Measurements from ENCODE around the gene CAP2. TPM values are rescaled to one million over a fixed set of nuclear protein-coding genes. Genes with fewer than 3 reads are reported as not detected.
A peak's percentile ranks its signal among the peaks of the same experiment; 100 is the strongest.

CAP2 gene, protein sequence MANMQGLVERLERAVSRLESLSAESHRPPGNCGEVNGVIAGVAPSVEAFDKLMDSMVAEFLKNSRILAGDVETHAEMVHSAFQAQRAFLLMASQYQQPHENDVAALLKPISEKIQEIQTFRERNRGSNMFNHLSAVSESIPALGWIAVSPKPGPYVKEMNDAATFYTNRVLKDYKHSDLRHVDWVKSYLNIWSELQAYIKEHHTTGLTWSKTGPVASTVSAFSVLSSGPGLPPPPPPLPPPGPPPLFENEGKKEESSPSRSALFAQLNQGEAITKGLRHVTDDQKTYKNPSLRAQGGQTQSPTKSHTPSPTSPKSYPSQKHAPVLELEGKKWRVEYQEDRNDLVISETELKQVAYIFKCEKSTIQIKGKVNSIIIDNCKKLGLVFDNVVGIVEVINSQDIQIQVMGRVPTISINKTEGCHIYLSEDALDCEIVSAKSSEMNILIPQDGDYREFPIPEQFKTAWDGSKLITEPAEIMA
- total RNA-seq (2.6 and 8.6 TPM in 2 replicates), polyA plus RNA-seq (23.4 and 38.1 TPM in 2 replicates), polyA minus RNA-seq (ENCODE audit: low replicate concordance) (8.3 and 16.3 TPM in 2 replicates)
- polyA plus RNA-seq (2012), result 12.1 and 18.6 TPM in 2 replicates

- no peaks in the 10 kb centered on the region for H4K20me1 ChIP-seq (ENCODE audit: control insufficient read depth, extremely low read depth, insufficient read depth, low read length)
- H3K4me3 ChIP-seq (replicated peaks in 1 of 4; ENCODE audit: control extremely low read depth in 1 of 4, insufficient read depth in 1 of 4, low read depth in 3 of 4, low read length in 4 of 4), result peak within 1 kb of the TSS; percentile 75 to 80 (median 76)
- no peaks in the 10 kb centered on the region for H3K9me3 ChIP-seq (ENCODE audit: control insufficient read depth, insufficient read depth, low read depth, low read length)
- no peaks in the 10 kb centered on the region for H3K36me3 ChIP-seq (ENCODE audit: control insufficient read depth, insufficient read depth, low read length)
- peaks cover 6% of the 10 kb centered on the region for H3K4me1 ChIP-seq (ENCODE audit: control insufficient read depth, extremely low read depth, insufficient read depth, low read length)
- DNase-seq (ENCODE audit: low read depth in 2 of 2), result peak; percentile 40 to 80
- H3K27me3 ChIP-seq (ENCODE audit: control insufficient read depth, insufficient read depth, low read length), result no peaks in the 10 kb centered on the region
- H3K4me2 ChIP-seq (ENCODE audit: extremely low read depth, insufficient read depth, low read length), result peak within 1 kb of the TSS; percentile 86
- no peak for TF ChIP-seq EZH2 (IDR thresholded peaks at IDR 0.05; ENCODE audit: low read length, missing control alignments)
- TF ChIP-seq, protein P1, sequence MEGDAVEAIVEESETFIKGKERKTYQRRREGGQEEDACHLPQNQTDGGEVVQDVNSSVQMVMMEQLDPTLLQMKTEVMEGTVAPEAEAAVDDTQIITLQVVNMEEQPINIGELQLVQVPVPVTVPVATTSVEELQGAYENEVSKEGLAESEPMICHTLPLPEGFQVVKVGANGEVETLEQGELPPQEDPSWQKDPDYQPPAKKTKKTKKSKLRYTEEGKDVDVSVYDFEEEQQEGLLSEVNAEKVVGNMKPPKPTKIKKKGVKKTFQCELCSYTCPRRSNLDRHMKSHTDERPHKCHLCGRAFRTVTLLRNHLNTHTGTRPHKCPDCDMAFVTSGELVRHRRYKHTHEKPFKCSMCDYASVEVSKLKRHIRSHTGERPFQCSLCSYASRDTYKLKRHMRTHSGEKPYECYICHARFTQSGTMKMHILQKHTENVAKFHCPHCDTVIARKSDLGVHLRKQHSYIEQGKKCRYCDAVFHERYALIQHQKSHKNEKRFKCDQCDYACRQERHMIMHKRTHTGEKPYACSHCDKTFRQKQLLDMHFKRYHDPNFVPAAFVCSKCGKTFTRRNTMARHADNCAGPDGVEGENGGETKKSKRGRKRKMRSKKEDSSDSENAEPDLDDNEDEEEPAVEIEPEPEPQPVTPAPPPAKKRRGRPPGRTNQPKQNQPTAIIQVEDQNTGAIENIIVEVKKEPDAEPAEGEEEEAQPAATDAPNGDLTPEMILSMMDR (conservative IDR thresholded peaks at IDR 0.05 in 1 of 2, IDR thresholded peaks at IDR 0.05 in 1 of 2; ENCODE audit: low read depth in 1 of 2, low read length in 2 of 2), result no peak
- H3K9ac ChIP-seq (ENCODE audit: insufficient read depth, low read length), result peak within 1 kb of the TSS; percentile 53
- H2AFZ ChIP-seq (ENCODE audit: low read length), result peak within 1 kb of the TSS; percentile 78
- peak within 1 kb of the TSS; percentile 69 for H3K27ac ChIP-seq (ENCODE audit: insufficient read depth, low read length)
- H3K79me2 ChIP-seq (ENCODE audit: control insufficient read depth, insufficient read depth, low read length), result peaks cover 2% of the 10 kb centered on the region
These were observed at the start of gene CAP2 for GRCh38 chr6:17392978-17393891. TSS of gene CAP2 (plus strand) at chr6:17393595. CDS start at chr6:17421556, 27,961 bp downstream.

DNA sequence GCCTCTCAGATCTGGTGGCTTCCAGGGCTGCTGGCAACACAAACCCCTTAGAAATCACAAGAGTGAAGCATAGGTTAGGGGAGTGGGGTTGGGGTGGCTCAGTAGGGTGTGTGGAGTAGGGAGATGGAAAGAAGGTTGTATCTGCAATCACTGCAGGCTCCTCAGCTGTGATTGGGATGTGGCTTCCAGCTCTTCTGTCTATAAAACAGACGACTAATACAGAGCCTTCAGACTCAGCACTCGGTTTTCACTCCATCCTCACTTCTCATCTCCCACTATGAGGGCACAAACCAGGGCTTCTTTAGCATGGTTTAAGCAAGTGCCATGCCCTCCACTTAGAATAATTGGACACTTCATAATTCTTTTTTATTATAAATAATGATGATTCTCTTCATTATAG, 46.4 kb upstream of the CAP2 start:
- no peak overlapping the region for H3K9ac ChIP-seq (ENCODE audit: insufficient read depth, low read length)
- no peak for DNase-seq (ENCODE audit: low read depth in 2 of 2)

More for the DNA sequence above, 46.4 kb upstream of the CAP2 start:
- H3K4me2 ChIP-seq (ENCODE audit: extremely low read depth, insufficient read depth, low read length), result no peak overlapping the region
- H3K27me3 ChIP-seq (ENCODE audit: control insufficient read depth, insufficient read depth, low read length), result no peaks in the 10 kb centered on the region
- no peak for TF ChIP-seq EZH2 (IDR thresholded peaks at IDR 0.05; ENCODE audit: low read length, missing control alignments)
- TF ChIP-seq, protein P1 (conservative IDR thresholded peaks at IDR 0.05 in 1 of 2, IDR thresholded peaks at IDR 0.05 in 1 of 2; ENCODE audit: low read depth in 1 of 2, low read length in 2 of 2), result no peak
- no peak overlapping the region for H3K27ac ChIP-seq (ENCODE audit: insufficient read depth, low read length)
- no peak overlapping the region for H3K4me3 ChIP-seq (replicated peaks in 1 of 4; ENCODE audit: control extremely low read depth in 1 of 4, insufficient read depth in 1 of 4, low read depth in 3 of 4, low read length in 4 of 4)
- H3K36me3 ChIP-seq (ENCODE audit: control insufficient read depth, insufficient read depth, low read length), result no peaks in the 10 kb centered on the region
- H3K4me1 ChIP-seq (ENCODE audit: control insufficient read depth, extremely low read depth, insufficient read depth, low read length), result no peaks in the 10 kb centered on the region
- no peaks in the 10 kb centered on the region for H3K79me2 ChIP-seq (ENCODE audit: control insufficient read depth, insufficient read depth, low read length)
- no peak overlapping the region for H2AFZ ChIP-seq (ENCODE audit: low read length)
- no peaks in the 10 kb centered on the region for H4K20me1 ChIP-seq (ENCODE audit: control insufficient read depth, extremely low read depth, insufficient read depth, low read length)
- H3K9me3 ChIP-seq (ENCODE audit: control insufficient read depth, insufficient read depth, low read depth, low read length), result no peaks in the 10 kb centered on the region
